Epithelial cell of alveolus of lung (primary cell): ENCODE results near the gene ANKRD66. TPM values are rescaled to one million over a fixed set of nuclear protein-coding genes. Genes with fewer than 3 reads are reported as not detected.

Source experiments
- total RNA-seq: library from RNA; depleted of rRNA; stranded (reverse); fragments of >200 nt; gene quantifications from 2 replicates; pipeline ENCODE4 v1.2.1, GENCODE V29; 2015

The ANKRD66 gene
- not detected in 2 replicates for total RNA-seq

GRCh38 chr6:46746696-46747095, at the start of gene ANKRD66:
TSS of gene ANKRD66 (plus strand) at chr6:46746933. CDS start at chr6:46751949, 5,016 bp downstream.

DNA sequence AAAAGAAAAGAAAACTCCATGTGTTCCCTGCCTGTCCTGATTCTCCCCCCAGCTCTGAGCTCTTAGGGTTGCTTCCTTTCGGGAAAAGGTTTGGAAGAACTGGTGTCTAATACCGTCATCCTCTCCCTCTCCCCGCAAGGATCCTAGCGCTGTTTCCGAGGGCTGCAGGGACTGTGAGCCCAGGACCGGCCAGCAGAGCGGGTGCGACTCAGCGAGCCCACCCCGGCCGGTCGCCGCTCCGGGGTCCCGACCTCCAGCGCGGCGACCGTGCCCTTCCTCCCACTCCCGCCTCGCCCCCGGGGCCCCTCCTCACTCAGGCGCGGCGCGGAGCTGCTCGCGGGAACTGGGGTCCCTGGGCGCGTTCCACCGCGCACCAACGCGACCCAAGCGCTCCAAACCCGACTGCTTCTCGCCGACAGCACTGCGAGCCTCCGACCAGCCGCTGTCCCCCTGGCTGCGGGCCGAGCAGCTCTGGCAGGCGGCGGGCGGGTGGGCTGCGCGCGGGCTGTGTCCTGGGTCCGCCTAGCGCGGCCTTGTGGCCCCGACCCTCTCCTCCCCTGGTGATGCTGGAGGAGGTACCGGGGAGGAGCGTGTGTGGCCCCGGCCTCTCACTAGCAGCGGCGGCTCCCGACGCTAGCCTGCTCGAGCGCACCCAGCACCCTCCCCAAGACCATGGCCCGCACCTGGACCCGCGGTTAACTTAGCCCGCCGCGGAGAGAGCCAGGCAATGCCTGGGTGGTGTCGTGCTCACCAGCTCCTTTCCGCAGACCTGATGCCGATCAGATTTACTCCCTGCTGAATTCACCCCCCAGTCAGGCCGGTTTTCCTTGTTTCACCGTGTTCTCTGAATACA, 11.6 kb upstream of the ANKRD66 start, which contains the start of gene PLA2G7:
PLA2G7 (minus strand) TSS at position 509 of the 853 bp plus-strand sequence. CDS start 12,484 bp downstream, outside the sequence.

GRCh38 chr6:46793138-46793537, 46.4 kb downstream of the ANKRD66 start, which contains the start of gene MEP1A:
TSS of gene MEP1A (plus strand) at chr6:46793389. CDS start at chr6:46793399, 10 bp downstream.

Other genes starting within 250 kb of the ANKRD66 start
- 1.9 and 3.4 TPM in 2 replicates for gene CYP39A1, start 94.1 kb upstream of the ANKRD66 start, total RNA-seq
- 1.0 and 7.9 TPM in 2 replicates for gene SLC25A27, start 94.0 kb upstream of the ANKRD66 start, total RNA-seq
- gene TDRD6, start 59.0 kb upstream of the ANKRD66 start, total RNA-seq = 0.16 TPM in 1 of 2 replicates, not detected in the other
- 0.13 TPM in 1 of 2 replicates, not detected in the other for gene PLA2G7, start 11.6 kb upstream of the ANKRD66 start, total RNA-seq
- not detected in 2 replicates for gene MEP1A, start 46.5 kb downstream of the ANKRD66 start, total RNA-seq
- gene ADGRF5, start 175.0 kb downstream of the ANKRD66 start, total RNA-seq = 1.2 and 3.2 TPM in 2 replicates